HG03175 (cell line): ENCODE data around the gene GIPC3.
"Not testable (repeated sequence)": the region's sequence is repeated elsewhere in the genome, so short reads cannot be mapped to it uniquely, and the experiment has no call there.

Source experiments
- ATAC-seq: cut with Tn5 transposase; IDR thresholded peaks from one replicate; pipeline ENCODE4 v1.9.1; 2021; ENCODE audit warnings: mild to moderate bottlenecking, moderate library complexity; ENCODE audit not compliant: unreplicated experiment

The GIPC3 gene

GRCh38 chr19:3575949-3576673 lies 9.2 kb upstream of the GIPC3 start:
- ATAC-seq, result no peak

GRCh38 chr19:3576696-3577443 lies 8.4 kb upstream of the GIPC3 start:
- ATAC-seq, result no peak

DNA sequence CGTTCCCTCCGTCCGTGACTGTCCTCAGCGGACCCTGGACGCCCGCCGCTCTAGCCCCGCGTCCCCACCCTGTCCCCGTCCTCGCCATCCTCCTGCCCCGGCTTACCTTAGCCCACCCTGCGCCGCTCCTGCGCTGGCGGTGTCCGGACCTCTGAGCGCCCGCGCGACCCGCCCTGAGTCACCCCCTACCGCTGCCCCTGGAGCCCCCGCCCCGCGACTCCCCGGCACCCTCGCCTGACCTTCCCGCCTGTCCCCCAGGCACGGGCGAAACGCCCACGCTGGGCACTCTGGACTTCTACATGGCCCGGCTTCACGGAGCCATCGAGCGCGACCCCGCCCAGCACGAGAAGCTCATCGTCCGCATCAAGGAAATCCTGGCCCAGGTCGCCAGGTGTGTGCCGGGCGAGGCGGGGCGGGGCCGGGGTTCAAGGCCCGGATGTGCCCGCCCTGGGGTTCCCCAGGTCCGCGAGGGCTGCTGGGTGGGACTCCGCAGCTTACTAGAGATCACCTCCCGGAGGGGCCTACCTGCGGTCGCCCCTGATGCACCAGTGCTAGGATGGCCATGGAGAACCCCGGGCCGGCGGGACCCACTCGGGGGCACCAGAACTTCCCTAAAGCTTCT lies 7.4 kb upstream of the GIPC3 start:
- no peak for ATAC-seq

- no peak for ATAC-seq
These were observed 6.9 kb upstream of the GIPC3 start for GRCh38 chr19:3578390-3578789.

DNA sequence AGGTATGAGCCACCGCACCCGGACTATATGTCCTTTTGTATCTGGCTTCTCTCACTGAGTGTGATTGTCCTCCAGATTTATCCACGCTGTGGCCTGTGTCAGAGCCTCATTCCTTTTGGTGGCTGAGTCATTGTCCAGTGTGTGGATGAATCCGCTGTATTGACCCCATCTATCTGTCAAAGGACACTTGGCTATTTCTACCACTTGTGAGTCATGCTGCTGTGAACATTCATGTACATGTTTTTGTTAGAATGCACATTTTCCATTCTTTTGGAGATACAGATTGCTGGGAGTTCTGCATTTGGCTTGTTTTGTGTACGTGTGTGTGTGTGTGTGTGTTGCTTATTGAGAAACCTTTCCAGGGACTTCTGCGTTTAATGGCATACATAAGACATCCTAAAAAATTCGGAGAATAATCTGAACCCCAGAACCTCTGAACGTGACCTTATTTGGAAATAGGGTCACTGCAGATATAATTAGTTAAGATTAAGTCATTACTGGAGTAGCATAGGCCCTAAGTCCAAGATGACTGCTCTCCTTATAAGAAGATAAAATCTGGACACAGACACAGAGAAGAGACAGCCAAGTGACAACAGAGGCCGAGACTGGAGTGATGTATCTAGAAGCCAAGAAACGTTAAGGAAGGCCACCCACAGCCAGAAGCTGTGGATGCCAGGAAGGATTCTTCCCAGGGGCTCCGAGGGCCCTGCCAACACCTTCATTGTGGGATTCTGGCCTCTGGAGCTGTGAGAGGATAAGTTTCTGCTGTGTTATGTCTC lies 4.9 kb upstream of the GIPC3 start:
- no peak for ATAC-seq

DNA sequence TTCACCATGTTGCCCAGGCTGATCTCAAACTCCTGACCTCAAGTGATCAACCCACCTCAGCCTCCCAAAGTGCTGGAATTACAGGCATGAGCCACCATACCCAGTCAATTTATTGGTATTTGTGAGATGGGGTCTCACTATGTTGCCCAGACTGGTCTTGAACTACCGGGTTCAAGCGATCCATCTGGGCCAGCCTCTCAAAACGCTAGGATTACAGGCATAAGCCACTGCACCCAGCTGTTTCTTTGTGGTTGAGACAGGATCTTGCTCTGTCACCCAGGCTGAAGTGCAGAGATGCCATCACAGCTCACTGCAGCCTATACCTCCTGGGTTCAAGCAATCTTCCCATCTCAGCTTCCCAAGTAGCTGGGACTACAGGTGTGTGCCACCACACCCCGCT lies 3.5 kb upstream of the GIPC3 start:
- not testable (repeated sequence) for ATAC-seq

GRCh38 chr19:3584036-3584802 lies 1.1 kb upstream of the GIPC3 start:
- ATAC-seq, result not testable (repeated sequence)

GRCh38 chr19:3586127-3586626 lies 899 bp downstream of the GIPC3 start:
- no peak for ATAC-seq

DNA sequence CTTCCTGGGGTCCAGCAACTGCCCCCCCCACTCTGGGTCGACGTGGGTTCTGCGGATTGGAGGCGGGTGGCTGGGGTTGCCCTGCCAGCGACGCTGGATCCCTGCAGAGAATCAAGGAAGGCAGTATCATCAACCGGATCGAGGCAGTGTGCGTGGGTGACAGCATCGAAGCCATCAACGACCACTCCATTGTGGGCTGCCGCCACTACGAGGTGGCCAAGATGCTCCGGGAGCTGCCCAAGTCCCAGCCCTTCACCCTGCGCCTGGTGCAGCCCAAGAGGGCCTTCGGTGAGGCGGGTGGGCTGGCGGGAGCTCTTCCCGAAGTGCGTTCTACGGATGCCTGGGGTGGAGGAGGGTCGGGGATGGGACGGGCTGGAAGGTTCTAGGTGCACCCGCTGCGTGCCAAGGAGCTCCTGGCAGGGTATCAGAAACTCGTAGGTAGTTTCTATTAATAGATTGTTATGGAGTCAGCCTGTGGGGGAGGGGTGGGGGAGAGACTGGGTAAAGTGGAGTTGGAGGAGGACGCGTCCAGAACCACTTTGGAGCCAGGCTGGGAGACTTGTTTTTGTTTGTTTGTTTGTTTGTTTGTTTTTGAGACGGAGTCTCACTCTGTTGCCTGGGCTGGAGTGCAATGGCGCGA lies 1.5 kb downstream of the GIPC3 start:
- no peak for ATAC-seq

DNA sequence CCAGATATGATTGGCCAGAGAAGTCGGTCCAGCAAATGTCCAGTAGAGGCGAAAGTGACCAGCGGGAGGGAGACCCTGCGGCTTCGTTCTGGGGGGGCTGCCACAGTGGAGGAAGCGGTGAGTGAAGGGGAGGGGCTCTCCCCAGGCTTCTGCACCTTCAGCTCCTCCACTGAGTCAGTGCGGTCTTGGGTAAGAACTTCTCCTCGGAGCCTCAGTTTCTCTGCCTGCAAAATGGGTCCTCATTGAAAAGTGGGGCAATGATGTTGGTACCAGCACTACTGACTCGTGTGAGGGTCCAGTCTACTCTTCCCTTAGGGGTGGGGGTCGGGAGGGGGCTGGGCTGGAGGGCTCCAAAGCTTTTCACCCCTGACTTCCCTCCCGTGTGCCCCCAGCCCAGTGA lies 4.2 kb downstream of the GIPC3 start:
- ATAC-seq, result no peak

DNA sequence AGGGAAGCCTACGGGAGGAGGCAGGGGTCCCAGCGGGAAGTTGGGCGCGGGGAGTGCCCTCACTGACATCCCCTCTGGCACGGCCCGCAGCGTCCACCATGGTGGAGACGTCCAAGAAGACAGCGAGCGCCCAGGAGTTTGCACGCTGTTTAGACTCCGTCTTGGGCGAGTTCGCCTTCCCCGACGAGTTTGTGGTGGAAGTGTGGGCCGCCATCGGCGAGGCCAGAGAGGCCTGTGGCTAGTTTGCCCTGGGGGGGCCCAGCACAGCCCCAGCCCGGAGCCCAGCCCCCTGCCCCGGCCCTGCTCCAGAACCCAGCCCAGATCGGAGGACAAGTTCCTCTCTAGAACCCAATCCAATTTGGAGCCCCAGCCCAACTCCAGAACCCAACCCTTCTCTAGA lies 4.7 kb downstream of the GIPC3 start:
- no peak for ATAC-seq

GRCh38 chr19:3590991-3591659 lies 5.8 kb downstream of the GIPC3 start:
- no peak for ATAC-seq

GRCh38 chr19:3591876-3592613 lies 6.8 kb downstream of the GIPC3 start:
- ATAC-seq, result no peak

DNA sequence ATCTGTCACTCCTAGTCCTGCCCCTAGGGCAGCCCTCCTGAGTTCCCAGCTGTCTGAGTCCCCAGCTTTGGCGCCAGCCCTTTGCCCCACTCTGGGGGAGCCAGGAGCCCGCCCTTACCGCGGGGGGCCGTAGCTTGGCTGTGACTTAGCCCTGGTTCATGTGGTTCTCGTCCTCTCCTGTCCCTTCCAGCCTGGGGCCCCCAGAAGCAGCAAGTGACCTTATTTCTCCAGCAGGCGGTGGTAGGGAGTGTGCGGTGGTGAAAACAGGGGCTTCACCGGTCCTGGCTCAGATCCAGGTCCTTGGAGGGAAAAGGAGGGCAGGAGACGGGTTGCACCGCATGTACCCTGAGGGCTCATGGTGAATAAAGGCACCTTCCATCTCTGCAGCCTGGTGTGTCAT lies 7.9 kb downstream of the GIPC3 start:
- ATAC-seq, result no peak

DNA sequence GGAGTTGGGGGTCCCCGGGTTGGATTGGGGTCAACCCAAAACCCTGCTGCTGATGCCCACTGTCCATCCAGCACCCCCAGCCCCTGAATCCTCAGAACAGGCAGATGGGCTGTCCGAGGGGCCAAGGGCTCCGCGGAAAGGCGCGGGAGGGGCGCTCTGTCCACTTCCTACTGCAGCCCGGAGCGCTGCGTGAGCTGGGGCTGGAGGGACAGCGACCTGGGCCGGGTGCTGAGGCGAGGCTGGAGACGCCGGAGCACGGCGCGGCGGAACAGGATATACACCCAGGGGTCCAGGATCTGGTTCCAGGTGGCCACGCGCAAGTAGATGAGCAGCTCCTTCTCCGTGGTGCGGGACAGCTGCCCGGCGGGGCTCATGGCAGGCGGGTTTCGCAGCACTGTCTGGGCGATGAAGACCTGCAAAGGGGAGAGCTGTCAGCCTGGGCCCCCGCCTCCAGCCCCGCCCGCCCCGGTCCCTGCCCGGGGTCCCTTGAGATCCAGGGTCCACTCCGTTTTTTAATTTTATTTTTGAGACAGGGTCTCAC lies 10.3 kb downstream of the GIPC3 start:
- ATAC-seq, result no peak

DNA sequence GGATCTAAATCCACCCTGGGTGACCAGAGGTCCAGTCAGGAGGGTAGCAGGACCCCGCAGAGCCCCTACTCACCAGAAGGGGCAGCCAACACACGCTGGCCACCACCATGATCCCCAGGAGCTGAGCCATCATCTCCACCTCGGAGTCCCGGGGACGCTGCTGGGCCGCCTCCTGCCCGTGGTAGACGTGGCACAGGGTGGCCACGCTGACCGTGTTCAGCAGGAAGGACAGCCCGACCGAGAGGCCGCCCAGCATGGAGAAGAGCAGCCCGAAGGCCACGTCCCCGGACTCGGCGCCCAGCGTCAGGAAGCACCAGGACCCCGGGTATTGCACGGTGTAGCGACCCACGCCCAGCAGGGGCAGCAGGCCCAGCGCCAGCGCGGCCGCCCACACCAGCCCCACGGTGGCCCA lies 14.5 kb downstream of the GIPC3 start:
- ATAC-seq, result no peak

- ATAC-seq, result no peak
These were observed 15.7 kb downstream of the GIPC3 start for GRCh38 chr19:3601021-3601420.

- ATAC-seq, result no peak
These were observed 18.0 kb downstream of the GIPC3 start for GRCh38 chr19:3603121-3603811.
